A549 (cell line): Measurements from ENCODE around the gene TLR3. TPM values are rescaled to one million over a fixed set of nuclear protein-coding genes. Genes with fewer than 3 reads are reported as not detected.

Experiments used
- ATAC-seq, 2 experiments: fragments of 200-7000 bp in 1 of 2; fragments of >200 bp in 1 of 2; cut with Nextera tagmentation in 1 of 2; cut with Tn5 transposase in 1 of 2; 3 replicates each; pipeline versions ENCODE4 v1.8.0 to v1.9.1; 2018 to 2020; ENCODE audit warnings: mild to moderate bottlenecking in 1 of 2, moderate library complexity in 1 of 2
- CTCF ChIA-PET: fragments of 300-600 bp; sonication (Branson Sonifier 250); formaldehyde crosslinking; extraction: SDS; loops from one replicate; lab custom pipeline; 2021; ENCODE audit warnings: antibody characterized with exemption, inconsistent platforms; lab: Yijun Ruan, JAX
- POLR2A ChIA-PET: fragments of 350-600 bp; formaldehyde crosslinking; extraction: SDS; loops from one replicate; lab custom pipeline; 2021; ENCODE audit warnings: antibody characterized with exemption, inconsistent platforms; lab: Yijun Ruan, JAX
- DNase-seq, 2 experiments: peaks; one replicate each; pipeline versions ENCODE4 v3.0.0 to v3.0.0-alpha.2; 2011 to 2016; ENCODE audit warnings: low read depth in 1 of 2, low spot score in 1 of 2
- FAIRE-seq: peaks from 2 replicates; lab custom pipeline; 2011; peaks lifted over from hg19 to GRCh38; lab: Jason Lieb, UNC
- H3K27ac ChIP-seq, 2 experiments: fragments of >200 bp; sonication (Bioruptor Twin); formaldehyde crosslinking; 3 replicates each; pipeline ENCODE4 v1.5.1; 2016 to 2017
- H3K4me1 ChIP-seq: fragments of >200 bp; sonication (Bioruptor Twin); formaldehyde crosslinking; 3 replicates; pipeline ENCODE4 v1.6.1; 2016
- H3K4me2 ChIP-seq: fragments of >200 bp; sonication (Bioruptor Twin); formaldehyde crosslinking; 3 replicates; pipeline ENCODE4 v1.6.1; 2016
- H3K4me3 ChIP-seq: fragments of >200 bp; sonication (Bioruptor Twin); formaldehyde crosslinking; 3 replicates; pipeline ENCODE4 v1.5.1; 2016
- H3K9me3 ChIP-seq: fragments of >200 bp; sonication (Bioruptor Twin); formaldehyde crosslinking; 3 replicates; pipeline ENCODE4 v1.6.1; 2016
- ATOH8 ChIP-seq: fragments of 250-450 bp; sonication (Bioruptor Pico); IDR thresholded peaks from 2 replicates; pipeline ENCODE4 v1.5.0; 2020; ENCODE audit warnings: low read depth, mild to moderate bottlenecking, moderate library complexity
- BHLHE40 ChIP-seq: IDR thresholded peaks from 2 replicates; pipeline ENCODE4 v1.6.1; 2012; ENCODE audit warnings: low read depth, low read length, inconsistent platforms
- E2F6 ChIP-seq: IDR thresholded peaks from 2 replicates; pipeline ENCODE4 v1.6.1; 2012; ENCODE audit warnings: low read depth, borderline replicate concordance
- FOSL2 ChIP-seq, 2 experiments: fragments of 450-650 bp in 1 of 2; fragments of >200 bp in 1 of 2; sonication (Bioruptor Twin) in 1 of 2; formaldehyde crosslinking; IDR thresholded peaks; 2 replicates each; pipeline versions ENCODE4 v1.5.0 to v1.6.1; 2016 to 2020; ENCODE audit warnings: mild to moderate bottlenecking in 1 of 2, moderate library complexity in 1 of 2
- FOXS1 ChIP-seq: fragments of 250-450 bp; sonication (Bioruptor Pico); IDR thresholded peaks from 2 replicates; pipeline ENCODE4 v1.5.0; 2020; ENCODE audit warnings: mild to moderate bottlenecking, moderate library complexity
- HDAC2 ChIP-seq: fragments of 200-600 bp; sonication (generic); IDR thresholded peaks from 2 replicates; pipeline ENCODE4 v1.6.1; 2016
- HEYL ChIP-seq: fragments of 250-450 bp; sonication (Bioruptor Pico); IDR thresholded peaks from 2 replicates; pipeline ENCODE4 v1.8.0; 2021; ENCODE audit warnings: mild to moderate bottlenecking, moderate library complexity
- HMGXB4 ChIP-seq: fragments of 250-450 bp; sonication (Bioruptor Pico); IDR thresholded peaks from 2 replicates; pipeline ENCODE4 v1.5.0; 2021; ENCODE audit warnings: mild to moderate bottlenecking, moderate library complexity, borderline replicate concordance
- HOXB5 ChIP-seq: fragments of 250-450 bp; sonication (Bioruptor Pico); IDR thresholded peaks from 2 replicates; pipeline ENCODE4 v1.5.0; 2020; ENCODE audit warnings: mild to moderate bottlenecking, moderate library complexity
- MAFK ChIP-seq: fragments of 450-650 bp; IDR thresholded peaks from 2 replicates; pipeline ENCODE4 v1.6.1; 2014; ENCODE audit not compliant: partially characterized antibody
- PHF8 ChIP-seq: fragments of 200-600 bp; sonication (generic); IDR thresholded peaks from 2 replicates; pipeline ENCODE4 v1.6.1; 2016; ENCODE audit warnings: low read depth, mild to moderate bottlenecking, antibody characterized with exemption, moderate library complexity, borderline replicate concordance
- RARB ChIP-seq: fragments of 250-450 bp; sonication (Bioruptor Pico); IDR thresholded peaks from 2 replicates; pipeline ENCODE4 v1.8.0; 2021; ENCODE audit warnings: mild to moderate bottlenecking, moderate library complexity
- REST ChIP-seq: fragments of 200-600 bp; sonication (generic); IDR thresholded peaks from 2 replicates; pipeline ENCODE4 v1.6.1; 2016; ENCODE audit warnings: antibody characterized with exemption, mild to moderate bottlenecking, moderate library complexity
- RNF2 ChIP-seq: fragments of 200-600 bp; sonication (generic); IDR thresholded peaks from 2 replicates; pipeline ENCODE4 v1.6.1; 2016; ENCODE audit warnings: low read depth, mild to moderate bottlenecking, antibody characterized with exemption, moderate library complexity, borderline replicate concordance
- TP53 ChIP-seq: fragments of 250-450 bp; sonication (Bioruptor Pico); IDR thresholded peaks from 2 replicates; pipeline ENCODE4 v1.5.0; 2021; ENCODE audit warnings: mild to moderate bottlenecking, moderate library complexity
- USF2 ChIP-seq: fragments of 450-650 bp; IDR thresholded peaks from 2 replicates; pipeline ENCODE4 v1.6.1; 2014; ENCODE audit warnings: antibody characterized with exemption
- WGBS: methylation state at CpG from one replicate; pipeline ENCODE4 v1.1.6; 2017; ENCODE audit errors: missing lambda C conversion rate; 5-methylcytosine and 5-hydroxymethylcytosine counted together
- polyA plus RNA-seq, 4 experiments: library from polyadenylated mRNA; depleted of rRNA in 3 of 4; stranded (reverse); fragments of >200 nt; fragmentation: RNase III in 1 of 4; extraction: RNeasy Plus Mini Kit Qiagen cat#74134 plus additional on column Dnase treatment in 1 of 4; gene quantifications; 2 replicates in 3 of 4; 3 replicates in 1 of 4; pipeline ENCODE4 v1.2.3, GENCODE V29; 2011 to 2017
- TF ChIP-seq, protein P1 (sequence below): fragments of >200 bp; sonication (Bioruptor Twin); formaldehyde crosslinking; IDR thresholded peaks from 3 replicates; pipeline ENCODE4 v1.6.1; 2016
- TF ChIP-seq, protein P2 (sequence below): IDR thresholded peaks from 2 replicates; pipeline ENCODE4 v1.6.1; 2012
- TF ChIP-seq, protein P3 (sequence below): fragments of >200 bp; sonication (Bioruptor Twin); formaldehyde crosslinking; IDR thresholded peaks from 2 replicates; pipeline ENCODE4 v1.6.1; 2016
- TF ChIP-seq, protein P4 (sequence below): IDR thresholded peaks from 2 replicates; pipeline ENCODE4 v1.6.1; 2012

TLR3 gene
- polyA plus RNA-seq, 2 of the 4 experiments (the other 2 are of a cell fraction): 0.09 to 0.81 TPM

GRCh38 chr4:186128842-186129241 is 59.9 kb downstream of the TLR3 start:
- Histone ChIP-seq H3K9me3 (no peaks in the 10 kb centered on the region), H3K4me3 (no peak overlapping the region)
- FAIRE-seq (no peak), DNase-seq (no peak), ATAC-seq (no peak)
- ChIA-PET CTCF (interaction anchor here (1.2 kb wide), 1 partner anchor 9 kb away, joined by 4 read pairs; no protein-coding TSS in a partner anchor), POLR2A (no interaction called here)
- 61% methylated on average over 3 of the region's 3 CpGs for WGBS
- TF ChIP-seq PHF8 (no peak), HDAC2 (no peak), HMGXB4 (no peak), HEYL (CRISPR knock-in tag) (no peak)
- TF ChIP-seq, protein P1, sequence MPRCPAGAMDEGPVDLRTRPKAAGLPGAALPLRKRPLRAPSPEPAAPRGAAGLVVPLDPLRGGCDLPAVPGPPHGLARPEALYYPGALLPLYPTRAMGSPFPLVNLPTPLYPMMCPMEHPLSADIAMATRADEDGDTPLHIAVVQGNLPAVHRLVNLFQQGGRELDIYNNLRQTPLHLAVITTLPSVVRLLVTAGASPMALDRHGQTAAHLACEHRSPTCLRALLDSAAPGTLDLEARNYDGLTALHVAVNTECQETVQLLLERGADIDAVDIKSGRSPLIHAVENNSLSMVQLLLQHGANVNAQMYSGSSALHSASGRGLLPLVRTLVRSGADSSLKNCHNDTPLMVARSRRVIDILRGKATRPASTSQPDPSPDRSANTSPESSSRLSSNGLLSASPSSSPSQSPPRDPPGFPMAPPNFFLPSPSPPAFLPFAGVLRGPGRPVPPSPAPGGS: no peak
- TF ChIP-seq, protein P2, sequence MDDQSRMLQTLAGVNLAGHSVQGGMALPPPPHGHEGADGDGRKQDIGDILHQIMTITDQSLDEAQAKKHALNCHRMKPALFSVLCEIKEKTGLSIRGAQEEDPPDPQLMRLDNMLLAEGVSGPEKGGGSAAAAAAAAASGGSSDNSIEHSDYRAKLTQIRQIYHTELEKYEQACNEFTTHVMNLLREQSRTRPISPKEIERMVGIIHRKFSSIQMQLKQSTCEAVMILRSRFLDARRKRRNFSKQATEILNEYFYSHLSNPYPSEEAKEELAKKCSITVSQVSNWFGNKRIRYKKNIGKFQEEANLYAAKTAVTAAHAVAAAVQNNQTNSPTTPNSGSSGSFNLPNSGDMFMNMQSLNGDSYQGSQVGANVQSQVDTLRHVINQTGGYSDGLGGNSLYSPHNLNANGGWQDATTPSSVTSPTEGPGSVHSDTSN: no peak
- TF ChIP-seq, all 56 proteins: peak for 0
- H3K27ac ChIP-seq: no peak overlapping the region
- H3K4me1 ChIP-seq: no peaks in the 10 kb centered on the region
- no peak overlapping the region for H3K4me2 ChIP-seq

DNA sequence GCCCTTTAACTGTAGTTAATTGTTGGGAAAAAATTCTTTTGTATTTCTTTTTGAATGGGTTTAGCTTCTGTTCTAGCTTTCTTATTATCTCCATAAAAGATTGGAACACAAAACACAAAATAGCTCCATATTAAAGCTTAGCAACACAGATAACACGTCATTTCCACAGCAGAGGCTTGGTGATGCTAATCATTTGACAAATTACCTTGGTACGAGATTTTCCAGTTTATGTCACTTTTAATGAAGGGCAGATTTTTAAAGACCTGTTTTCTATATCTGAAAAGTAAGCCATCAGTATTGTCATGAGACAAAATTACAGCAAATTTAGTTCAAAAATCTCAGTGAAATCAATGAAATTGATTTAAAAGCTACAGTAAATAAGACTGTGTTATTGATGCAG is 63.0 kb downstream of the TLR3 start:
- ATAC-seq (no peak), FAIRE-seq (no peak), DNase-seq (no peak)
- 77% methylated on average over 2 of the region's 2 CpGs for WGBS
- no peak for TF ChIP-seq RARB (CRISPR knock-in tag)
- TF ChIP-seq ATOH8 (CRISPR knock-in tag): no peak
- no peak for TF ChIP-seq E2F6
- TF ChIP-seq FOSL2 (IDR thresholded peaks at IDR 0.05): no peak
- no peak for TF ChIP-seq FOSL2 (CRISPR knock-in tag; IDR thresholded peaks at IDR 0.05)
- TF ChIP-seq PHF8: no peak
- no peak for TF ChIP-seq USF2
- no peak overlapping the region for H3K4me3 ChIP-seq
- ChIA-PET POLR2A (no interaction called here), CTCF (interaction anchor here (1.5 kb wide), 1 partner anchor 63 kb away, joined by 5 read pairs; the partner anchor contains the start of gene TLR3)
- no peaks in the 10 kb centered on the region for H3K4me1 ChIP-seq
- H3K27ac ChIP-seq: no peak overlapping the region
- no peak overlapping the region for H3K4me2 ChIP-seq
- no peaks in the 10 kb centered on the region for H3K9me3 ChIP-seq

- no peaks in the 10 kb centered on the region for H3K4me1 ChIP-seq
- H3K27ac ChIP-seq: no peak overlapping the region
- peak; percentile 96 to 98 for ATAC-seq
- peak; percentile 14 to 40 for DNase-seq
- peak overlapping the region; percentile 45; the same call in 2 of the 3 replicates for H3K4me2 ChIP-seq
- WGBS: 9% methylated on average over 4 of the region's 4 CpGs
- no peaks in the 10 kb centered on the region for H3K9me3 ChIP-seq
- ChIA-PET CTCF (interaction anchor here (0.7 to 1.8 kb wide), 3 partner anchors 13 to 492 kb away, joined by 3 to 5 read pairs (median 5); partner anchors contain the start of gene TLR3), POLR2A (no interaction called here)
- no peak for FAIRE-seq
- H3K4me3 ChIP-seq: no peak overlapping the region
- no peak for TF ChIP-seq BHLHE40
- no peak for TF ChIP-seq RARB (CRISPR knock-in tag)
- no peak for TF ChIP-seq TP53 (CRISPR knock-in tag)
- TF ChIP-seq, protein P3, sequence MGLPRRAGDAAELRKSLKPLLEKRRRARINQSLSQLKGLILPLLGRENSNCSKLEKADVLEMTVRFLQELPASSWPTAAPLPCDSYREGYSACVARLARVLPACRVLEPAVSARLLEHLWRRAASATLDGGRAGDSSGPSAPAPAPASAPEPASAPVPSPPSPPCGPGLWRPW: no peak
- no peak for TF ChIP-seq REST
- TF ChIP-seq MAFK: no peak
- no peak for TF ChIP-seq HOXB5 (CRISPR knock-in tag)
- no peak for TF ChIP-seq FOSL2 (IDR thresholded peaks at IDR 0.05)
- no peak for TF ChIP-seq FOSL2 (CRISPR knock-in tag; IDR thresholded peaks at IDR 0.05)
- TF ChIP-seq, protein P4, sequence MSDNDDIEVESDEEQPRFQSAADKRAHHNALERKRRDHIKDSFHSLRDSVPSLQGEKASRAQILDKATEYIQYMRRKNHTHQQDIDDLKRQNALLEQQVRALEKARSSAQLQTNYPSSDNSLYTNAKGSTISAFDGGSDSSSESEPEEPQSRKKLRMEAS: no peak
- no peak for TF ChIP-seq FOXS1 (CRISPR knock-in tag)
- no peak for TF ChIP-seq RNF2
Observed at GRCh38 chr4:186132577-186133242, 63.8 kb downstream of the TLR3 start.
